ENCODE results near the gene DGKZ. TPM values are rescaled to one million over a fixed set of nuclear protein-coding genes. Genes with fewer than 3 reads are reported as not detected.
A peak's percentile ranks its signal among the peaks of the same experiment; 100 is the strongest.

Gene DGKZ
- total and polyA plus RNA-seq, 10 donors, result 44.2 to 136 (median 97.9) TPM

DNA sequence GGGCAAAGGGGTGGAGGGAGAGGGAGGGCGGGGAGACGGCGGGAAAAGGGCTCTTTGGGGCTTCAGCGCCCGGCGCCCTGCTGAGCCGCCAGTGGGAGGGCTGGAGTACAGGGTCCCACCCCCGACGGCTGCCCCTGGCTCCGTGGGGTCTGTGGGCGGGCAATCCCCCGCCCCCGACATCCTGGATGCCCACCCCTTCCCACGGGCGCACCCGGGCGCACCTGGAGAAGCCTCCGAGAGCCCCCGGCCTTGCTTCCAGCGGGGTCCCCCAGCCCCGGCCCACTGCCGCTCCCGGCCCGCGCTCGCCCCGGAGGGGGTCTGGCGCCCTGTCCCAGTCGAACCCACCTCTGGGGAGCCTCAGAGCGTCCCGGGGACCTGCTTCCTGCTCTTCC lies 43.9 kb downstream of the DGKZ start:
- peaks cover 0 to 9% (median 2%) of the 10 kb centered on the region in 6 donors for H3K36me3 ChIP-seq
- peaks cover 11 to 76% (median 60%) of the 10 kb centered on the region in 7 donors for H3K27me3 ChIP-seq (replicated peaks in 1 of 7)
- TF ChIP-seq, protein P1, sequence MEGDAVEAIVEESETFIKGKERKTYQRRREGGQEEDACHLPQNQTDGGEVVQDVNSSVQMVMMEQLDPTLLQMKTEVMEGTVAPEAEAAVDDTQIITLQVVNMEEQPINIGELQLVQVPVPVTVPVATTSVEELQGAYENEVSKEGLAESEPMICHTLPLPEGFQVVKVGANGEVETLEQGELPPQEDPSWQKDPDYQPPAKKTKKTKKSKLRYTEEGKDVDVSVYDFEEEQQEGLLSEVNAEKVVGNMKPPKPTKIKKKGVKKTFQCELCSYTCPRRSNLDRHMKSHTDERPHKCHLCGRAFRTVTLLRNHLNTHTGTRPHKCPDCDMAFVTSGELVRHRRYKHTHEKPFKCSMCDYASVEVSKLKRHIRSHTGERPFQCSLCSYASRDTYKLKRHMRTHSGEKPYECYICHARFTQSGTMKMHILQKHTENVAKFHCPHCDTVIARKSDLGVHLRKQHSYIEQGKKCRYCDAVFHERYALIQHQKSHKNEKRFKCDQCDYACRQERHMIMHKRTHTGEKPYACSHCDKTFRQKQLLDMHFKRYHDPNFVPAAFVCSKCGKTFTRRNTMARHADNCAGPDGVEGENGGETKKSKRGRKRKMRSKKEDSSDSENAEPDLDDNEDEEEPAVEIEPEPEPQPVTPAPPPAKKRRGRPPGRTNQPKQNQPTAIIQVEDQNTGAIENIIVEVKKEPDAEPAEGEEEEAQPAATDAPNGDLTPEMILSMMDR (IDR thresholded peaks at IDR 0.05 in 8 of 11, conservative IDR thresholded peaks at IDR 0.05 in 3 of 11), result no peak
- TF ChIP-seq POLR2AphosphoS5 (IDR thresholded peaks at IDR 0.05) (no peak), POLR2A (IDR thresholded peaks at IDR 0.05) (no peak)
- H3K27ac ChIP-seq, result peak overlapping the region in 5 of 8 donors; percentile 49 to 74 (median 60)
- no peak for DNase-seq
- 0 to 4% (median 2%) methylated on average over 10 to 31 of the region's 31 CpGs for WGBS, 5 donors
- intact Hi-C loops (cut with DNase I; ENCODE audit: low total_unique reads), result no loop called here
- peaks cover 25 to 67% (median 51%) of the 10 kb centered on the region in 6 donors for H3K4me1 ChIP-seq
- H3K4me3 ChIP-seq, result peak overlapping the region in 7 of 8 donors; percentile 17 to 67 (median 45)
- H3K9me3 ChIP-seq, result no peaks in the 10 kb centered on the region

DNA sequence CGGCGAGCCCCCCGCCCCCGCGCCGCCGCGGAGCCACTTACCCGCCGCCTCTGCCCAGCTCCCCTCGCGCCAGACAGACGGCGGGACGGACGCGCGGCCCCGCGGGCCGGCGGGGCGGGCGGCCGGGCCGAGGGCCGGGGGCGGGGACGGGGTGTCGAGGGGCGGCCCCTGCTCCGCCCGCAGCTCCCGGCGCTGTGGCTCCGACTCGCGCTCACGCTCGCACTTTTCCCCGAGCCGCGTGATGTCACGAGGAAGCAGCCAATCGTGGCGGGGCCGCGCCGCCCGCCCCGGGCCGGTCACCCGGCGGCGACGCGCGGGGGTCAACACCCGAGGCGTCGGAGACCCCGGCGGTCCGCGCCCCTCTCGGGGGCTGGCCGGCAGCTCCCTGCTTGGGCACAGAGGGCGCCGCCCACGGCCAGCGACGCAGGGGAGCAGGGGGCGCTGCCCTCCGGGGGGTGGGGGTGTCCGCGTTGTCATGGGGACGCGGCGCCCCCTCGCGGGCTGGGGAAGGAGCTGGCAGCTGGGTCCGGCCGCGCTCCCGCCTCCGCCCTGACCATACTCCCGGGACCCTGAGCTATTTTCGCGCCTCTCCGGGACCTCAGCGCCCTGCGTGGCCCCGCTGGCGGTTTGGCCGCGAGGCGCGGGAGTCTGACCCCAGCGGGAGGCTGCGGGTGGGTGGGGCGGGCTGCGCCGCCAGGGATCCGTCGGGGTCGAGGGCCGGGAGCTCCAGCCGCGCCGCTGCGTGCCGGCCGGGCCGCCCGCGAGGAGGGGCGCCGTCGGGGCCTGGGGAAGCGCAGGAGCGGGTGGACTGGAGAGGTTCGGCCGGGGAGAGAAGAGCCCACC lies 44.5 kb downstream of the DGKZ start, which contains the start of gene CHRM4:
TSS of gene CHRM4 (minus strand) at position 199 of the 843 bp plus-strand sequence. CDS start 5,219 bp downstream, outside the sequence.
- WGBS, 5 donors, result 0 to 10% (median 1%) methylated on average over 2 to 123 of the region's 123 CpGs
- peaks cover 0 to 16% (median 5%) of the 10 kb centered on the region in 6 donors for H3K36me3 ChIP-seq
- peak; percentile 75 for DNase-seq
- TF ChIP-seq POLR2AphosphoS5 (IDR thresholded peaks at IDR 0.05) (peak in 2 of 3 donors; percentile 47 to 53), POLR2A (IDR thresholded peaks at IDR 0.05) (no peak)
- TF ChIP-seq, protein P1 (IDR thresholded peaks at IDR 0.05 in 8 of 11, conservative IDR thresholded peaks at IDR 0.05 in 3 of 11), result peak in 4 of 11 experiments; percentile 10 to 49 (median 32)
- no peaks in the 10 kb centered on the region for H3K9me3 ChIP-seq
- intact Hi-C loops (cut with DNase I; ENCODE audit: low total_unique reads), result no loop called here
- H3K27me3 ChIP-seq (replicated peaks in 1 of 7), result peaks cover 11 to 70% (median 58%) of the 10 kb centered on the region in 7 donors
- peaks cover 25 to 67% (median 51%) of the 10 kb centered on the region in 6 donors for H3K4me1 ChIP-seq
- H3K4me3 ChIP-seq, result peak within 1 kb of the TSS; percentile 8 to 67 (median 46)
- peak within 1 kb of the TSS in 6 of 8 donors; percentile 43 to 74 (median 61) for H3K27ac ChIP-seq

- H3K4me3 ChIP-seq, result peak overlapping the region; percentile 8 to 67 (median 46)
- DNase-seq, result peak; percentile 95
- H3K36me3 ChIP-seq, result peaks cover 0 to 24% (median 13%) of the 10 kb centered on the region in 6 donors
- intact Hi-C loops (cut with DNase I; ENCODE audit: low total_unique reads), result no loop called here
- TF ChIP-seq, protein P1 (IDR thresholded peaks at IDR 0.05 in 8 of 11, conservative IDR thresholded peaks at IDR 0.05 in 3 of 11), result no peak
- no peak for TF ChIP-seq POLR2A (IDR thresholded peaks at IDR 0.05)
- TF ChIP-seq POLR2AphosphoS5 (IDR thresholded peaks at IDR 0.05), result peak; percentile 31 to 84 (median 50)
- H3K9me3 ChIP-seq, result no peaks in the 10 kb centered on the region
- peak overlapping the region in 6 of 8 donors; percentile 43 to 74 (median 61) for H3K27ac ChIP-seq
- 2 to 7% (median 4%) methylated on average over 36 to 71 of the region's 71 CpGs for WGBS, 5 donors
- peaks cover 25 to 63% (median 49%) of the 10 kb centered on the region in 6 donors for H3K4me1 ChIP-seq
- H3K27me3 ChIP-seq (replicated peaks in 1 of 7), result peaks cover 11 to 62% (median 50%) of the 10 kb centered on the region in 7 donors
Observed at GRCh38 chr11:46392421-46393230, 45.4 kb downstream of the DGKZ start.
